Measurements from ENCODE around the gene DUSP8. TPM values are rescaled to one million over a fixed set of nuclear protein-coding genes. Genes with fewer than 3 reads are reported as not detected.

Gene DUSP8
- total RNA-seq, 2 donors from 2014 or later = 21.8 to 33.9 TPM

GRCh38 chr11:1560649-1561251 is 11.3 kb downstream of the DUSP8 start:
- DNase-seq = no peak
- H3K9ac ChIP-seq (ENCODE audit: low read depth in 2 of 2, low read length in 2 of 2) = no peak overlapping the region
- H3K4me1 ChIP-seq = peaks cover 22% of the 10 kb centered on the region
- H3K9me3 ChIP-seq = no peaks in the 10 kb centered on the region
- H3K4me3 ChIP-seq = no peak overlapping the region
- H3K27me3 ChIP-seq = no peaks in the 10 kb centered on the region
- no peak for TF ChIP-seq CTCF (IDR thresholded peaks at IDR 0.05)
- H3K36me3 ChIP-seq = no peaks in the 10 kb centered on the region
- H3K27ac ChIP-seq = peak overlapping the region; percentile 66
- intact Hi-C loops (cut with DNase I) = no loop called here

- DNase-seq = no peak
- Histone ChIP-seq H3K27me3 (no peaks in the 10 kb centered on the region), H3K4me1 (peaks cover 22% of the 10 kb centered on the region), H3K36me3 (no peaks in the 10 kb centered on the region), H3K4me3 (no peak overlapping the region), H3K27ac (peak overlapping the region; percentile 66), H3K9me3 (no peaks in the 10 kb centered on the region), H3K9ac (ENCODE audit: low read depth in 2 of 2, low read length in 2 of 2) (peak overlapping the region in 1 of 2 donors; percentile 69)
- TF ChIP-seq CTCF (IDR thresholded peaks at IDR 0.05) = no peak
- intact Hi-C loops (cut with DNase I) = no loop called here
Observed at GRCh38 chr11:1560002-1560648, 11.9 kb downstream of the DUSP8 start.

- Histone ChIP-seq H3K9ac (ENCODE audit: low read depth in 2 of 2, low read length in 2 of 2) (peak overlapping the region; percentile 69 to 70), H3K36me3 (no peaks in the 10 kb centered on the region), H3K9me3 (no peaks in the 10 kb centered on the region), H3K4me3 (no peak overlapping the region), H3K27ac (peak overlapping the region; percentile 66), H3K27me3 (no peaks in the 10 kb centered on the region), H3K4me1 (peaks cover 19% of the 10 kb centered on the region)
- DNase-seq = peak; percentile 94
- TF ChIP-seq CTCF (IDR thresholded peaks at IDR 0.05) = no peak
- intact Hi-C loops (cut with DNase I) = no loop called here
Observed at GRCh38 chr11:1559111-1559951, 12.7 kb downstream of the DUSP8 start.

- Histone ChIP-seq H3K4me3 (no peak overlapping the region), H3K27ac (peak overlapping the region; percentile 66), H3K4me1 (peaks cover 19% of the 10 kb centered on the region), H3K36me3 (no peaks in the 10 kb centered on the region), H3K9ac (ENCODE audit: low read depth in 2 of 2, low read length in 2 of 2) (peak overlapping the region; percentile 69 to 70), H3K27me3 (no peaks in the 10 kb centered on the region), H3K9me3 (no peaks in the 10 kb centered on the region)
- TF ChIP-seq CTCF (IDR thresholded peaks at IDR 0.05) = no peak
- no peak for DNase-seq
- intact Hi-C loops (cut with DNase I) = no loop called here
Observed at GRCh38 chr11:1558775-1559110, 13.3 kb downstream of the DUSP8 start.

GRCh38 chr11:1557904-1558774 is 13.9 kb downstream of the DUSP8 start:
- peak overlapping the region; percentile 66 for H3K27ac ChIP-seq
- no peaks in the 10 kb centered on the region for H3K27me3 ChIP-seq
- H3K36me3 ChIP-seq = no peaks in the 10 kb centered on the region
- H3K9me3 ChIP-seq = no peaks in the 10 kb centered on the region
- H3K4me3 ChIP-seq = no peak overlapping the region
- peak; percentile 83 for DNase-seq
- H3K9ac ChIP-seq (ENCODE audit: low read depth in 2 of 2, low read length in 2 of 2) = peak overlapping the region; percentile 69 to 70
- TF ChIP-seq CTCF (IDR thresholded peaks at IDR 0.05) = no peak
- H3K4me1 ChIP-seq = peaks cover 19% of the 10 kb centered on the region
- intact Hi-C loops (cut with DNase I) = no loop called here

Measured in colonic mucosa (tissue), 4 donors.